Left ventricle myocardium superior (tissue), 1 donor: ENCODE data around the gene PCBP3. TPM values are rescaled to one million over a fixed set of nuclear protein-coding genes. Genes with fewer than 3 reads are reported as not detected.
"Not testable (repeated sequence)": the region's sequence is repeated elsewhere in the genome, so short reads cannot be mapped to it uniquely, and the experiment has no call there.

Source experiments
- ATAC-seq: fragments of 200-7000 bp; cut with Tn5 transposase; one replicate; pipeline ENCODE4 v1.9.1; 2020; ENCODE audit warnings: mild to moderate bottlenecking, moderate library complexity
- DNase-seq: peaks from one replicate; pipeline ENCODE4 v3.0.0-alpha.2; 2020
- intact Hi-C: fragments of 100-400 bp; cut with micrococcal nuclease; formaldehyde crosslinking; loops from one replicate; pipeline ENCODE4 v1.11.0; 2022
- total RNA-seq: library from RNA; stranded (reverse); fragmentation: NEBNext Ultra II Directional; extraction: Animal tissue kit (Norgen Biotek cat#: 25700); gene quantifications from one replicate; pipeline ENCODE4 v1.2.1, GENCODE V29; 2021
- donor health status: DM: no; HTN: yes; CAD: no; lungs with severe emphysema.

PCBP3 gene
- total RNA-seq, 1 donor from 2014 or later = 2.7 TPM

GRCh38 chr21:45815781-45816180 is 172.3 kb downstream of the PCBP3 start:
- ATAC-seq, intact Hi-C loops, DNase-seq: not testable (repeated sequence)

GRCh38 chr21:45816794-45817193 is 173.3 kb downstream of the PCBP3 start:
- ATAC-seq (no peak), DNase-seq (no peak)
- intact Hi-C loops = no loop called here

GRCh38 chr21:45817345-45817744 is 173.8 kb downstream of the PCBP3 start:
- DNase-seq (no peak), ATAC-seq (no peak)
- intact Hi-C loops = no loop called here

GRCh38 chr21:45818276-45818903 is 174.9 kb downstream of the PCBP3 start:
- intact Hi-C loops = no loop called here
- DNase-seq (no peak), ATAC-seq (no peak)

- intact Hi-C loops = no loop called here
- DNase-seq (no peak), ATAC-seq (no peak)
These were observed 175.4 kb downstream of the PCBP3 start for GRCh38 chr21:45818904-45819285.

- intact Hi-C loops = loop anchor here (10.0 kb wide), 1 partner anchor 265 kb away; no protein-coding TSS in a partner anchor
These were observed 176.1 kb downstream of the PCBP3 start for GRCh38 chr21:45819478-45820170.

GRCh38 chr21:45820171-45821091 is 176.9 kb downstream of the PCBP3 start:
- ATAC-seq = peak; percentile 90
- intact Hi-C loops = loop anchor here (10.0 kb wide), 1 partner anchor 266 kb away; no protein-coding TSS in a partner anchor
- peak; percentile 84 for DNase-seq

More at GRCh38 chr21:45819478-45820170, 176.1 kb downstream of the PCBP3 start:
- ATAC-seq = no peak
- no peak for DNase-seq

- intact Hi-C loops = loop anchor here (10.0 kb wide), 1 partner anchor 267 kb away; no protein-coding TSS in a partner anchor
- ATAC-seq = no peak
- no peak for DNase-seq
These were observed 177.9 kb downstream of the PCBP3 start for GRCh38 chr21:45821315-45821962.

- intact Hi-C loops = loop anchor here (10.0 kb wide), 1 partner anchor 267 kb away; no protein-coding TSS in a partner anchor
- peak; percentile 30 for ATAC-seq
These were observed 178.5 kb downstream of the PCBP3 start for GRCh38 chr21:45821998-45822397.

GRCh38 chr21:45822429-45823099 is 179.0 kb downstream of the PCBP3 start:
- DNase-seq (no peak), ATAC-seq (peak; percentile 29)
- intact Hi-C loops = loop anchor here (10.0 kb wide), 1 partner anchor 268 kb away; no protein-coding TSS in a partner anchor

More at GRCh38 chr21:45821998-45822397, 178.5 kb downstream of the PCBP3 start:
- DNase-seq = no peak

- DNase-seq = no peak
- ATAC-seq = no peak
- intact Hi-C loops = loop anchor here (10.0 kb wide), 1 partner anchor 268 kb away; no protein-coding TSS in a partner anchor
These were observed 179.7 kb downstream of the PCBP3 start for GRCh38 chr21:45823100-45823681.

GRCh38 chr21:45824546-45825215 is 181.2 kb downstream of the PCBP3 start:
- intact Hi-C loops = loop anchor here (10.0 kb wide), 1 partner anchor 270 kb away; no protein-coding TSS in a partner anchor
- ATAC-seq (no peak), DNase-seq (no peak)

- no peak for DNase-seq
- intact Hi-C loops = loop anchor here (10.0 kb wide), 1 partner anchor 270 kb away; no protein-coding TSS in a partner anchor
- no peak for ATAC-seq
These were observed 181.7 kb downstream of the PCBP3 start for GRCh38 chr21:45825219-45825618.

GRCh38 chr21:45826676-45827301 is 183.3 kb downstream of the PCBP3 start:
- DNase-seq (no peak), ATAC-seq (no peak)
- intact Hi-C loops = loop anchor here (10.0 kb wide), 1 partner anchor 272 kb away; no protein-coding TSS in a partner anchor

GRCh38 chr21:45827302-45827692 is 183.8 kb downstream of the PCBP3 start:
- ATAC-seq (no peak), DNase-seq (no peak)
- intact Hi-C loops = loop anchor here (10.0 kb wide), 1 partner anchor 272 kb away; no protein-coding TSS in a partner anchor

GRCh38 chr21:45827881-45828579 is 184.5 kb downstream of the PCBP3 start:
- intact Hi-C loops = loop anchor here (10.0 kb wide), 1 partner anchor 273 kb away; no protein-coding TSS in a partner anchor
- ATAC-seq = no peak
- no peak for DNase-seq
